Ascending aorta (tissue), 2 donors: Measurements from ENCODE around the gene CEP112. TPM values are rescaled to one million over a fixed set of nuclear protein-coding genes. Genes with fewer than 3 reads are reported as not detected.

Experiments
- DNase-seq, 2 donors: peaks; one replicate each; pipeline ENCODE4 v3.0.0-alpha.2; 2019; ENCODE audit warnings: low spot score in 2 of 2
- H3K27ac ChIP-seq, 2 donors: fragments of 200-600 bp; sonication (generic); one replicate each; pipeline ENCODE4 v1.5.1; 2016 to 2017; ENCODE audit warnings: mild to moderate bottlenecking in 1 of 2
- H3K27me3 ChIP-seq: fragments of 200-600 bp; sonication (generic); one replicate; pipeline ENCODE4 v1.5.1; 2017
- H3K36me3 ChIP-seq, 2 donors: fragments of 200-600 bp; sonication (generic); one replicate each; pipeline ENCODE4 v1.5.1; 2016
- H3K4me1 ChIP-seq, 2 donors: fragments of 200-600 bp; sonication (generic); one replicate each; pipeline ENCODE4 v1.5.1; 2016 to 2017; ENCODE audit warnings: mild to moderate bottlenecking in 1 of 2
- H3K4me3 ChIP-seq, 2 donors: fragments of 200-600 bp; sonication (generic); one replicate each; pipeline ENCODE4 v1.5.1; 2016 to 2017; ENCODE audit warnings: mild to moderate bottlenecking in 1 of 2
- H3K9me3 ChIP-seq, 2 donors: fragments of 200-600 bp; sonication (generic); one replicate each; pipeline ENCODE4 v1.5.1; 2016
- intact Hi-C: fragments of 100-400 bp; cut with DNase I; formaldehyde crosslinking; loops from one replicate; pipeline ENCODE4 v1.15.1; 2023
- total RNA-seq: library from RNA; depleted of rRNA; stranded (reverse); fragments of >200 nt; gene quantifications from one replicate; pipeline ENCODE4 v1.1.0, GENCODE V29; 2016
- TF ChIP-seq, protein P1 (sequence below), 3 experiments: fragments of 200-600 bp in 2 of 3; fragments of 450-650 bp in 1 of 3; sonication (generic) in 2 of 3; IDR thresholded peaks; one replicate each; pipeline ENCODE4 v1.5.1; 2016 to 2019; ENCODE audit warnings: antibody characterized with exemption in 3 of 3, mild to moderate bottlenecking in 1 of 3, moderate library complexity in 1 of 3

Gene CEP112
- total RNA-seq, 1 donor from 2014 or later: 11.4 TPM

DNA sequence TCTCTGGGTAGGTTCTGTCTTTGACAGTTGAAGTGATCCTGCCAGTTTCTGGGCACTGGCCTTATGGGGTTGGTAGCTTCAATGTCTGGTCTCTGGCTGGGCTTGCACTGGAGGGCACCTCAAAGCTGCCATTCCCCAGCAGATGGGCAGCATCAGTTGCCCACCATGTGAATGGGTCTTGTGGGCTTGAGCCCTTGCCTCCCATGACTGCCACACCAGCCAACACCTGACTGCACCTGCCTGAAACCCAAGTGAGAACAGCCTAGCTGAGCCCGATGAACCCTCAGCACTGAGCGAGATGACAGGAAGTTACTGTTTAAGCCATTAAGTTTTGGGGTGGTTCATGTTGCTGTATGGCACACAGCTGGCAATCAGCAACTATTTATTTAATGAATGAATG lies 561.4 kb downstream of the CEP112 start:
- no peaks in the 10 kb centered on the region for H3K36me3 ChIP-seq
- H3K27me3 ChIP-seq: no peaks in the 10 kb centered on the region
- TF ChIP-seq, protein P1, sequence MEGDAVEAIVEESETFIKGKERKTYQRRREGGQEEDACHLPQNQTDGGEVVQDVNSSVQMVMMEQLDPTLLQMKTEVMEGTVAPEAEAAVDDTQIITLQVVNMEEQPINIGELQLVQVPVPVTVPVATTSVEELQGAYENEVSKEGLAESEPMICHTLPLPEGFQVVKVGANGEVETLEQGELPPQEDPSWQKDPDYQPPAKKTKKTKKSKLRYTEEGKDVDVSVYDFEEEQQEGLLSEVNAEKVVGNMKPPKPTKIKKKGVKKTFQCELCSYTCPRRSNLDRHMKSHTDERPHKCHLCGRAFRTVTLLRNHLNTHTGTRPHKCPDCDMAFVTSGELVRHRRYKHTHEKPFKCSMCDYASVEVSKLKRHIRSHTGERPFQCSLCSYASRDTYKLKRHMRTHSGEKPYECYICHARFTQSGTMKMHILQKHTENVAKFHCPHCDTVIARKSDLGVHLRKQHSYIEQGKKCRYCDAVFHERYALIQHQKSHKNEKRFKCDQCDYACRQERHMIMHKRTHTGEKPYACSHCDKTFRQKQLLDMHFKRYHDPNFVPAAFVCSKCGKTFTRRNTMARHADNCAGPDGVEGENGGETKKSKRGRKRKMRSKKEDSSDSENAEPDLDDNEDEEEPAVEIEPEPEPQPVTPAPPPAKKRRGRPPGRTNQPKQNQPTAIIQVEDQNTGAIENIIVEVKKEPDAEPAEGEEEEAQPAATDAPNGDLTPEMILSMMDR (IDR thresholded peaks at IDR 0.05): no peak
- no peak overlapping the region for H3K4me3 ChIP-seq
- intact Hi-C loops: no loop called here
- peaks cover 0 to 2% of the 10 kb centered on the region in 2 donors for H3K4me1 ChIP-seq
- DNase-seq: no peak
- H3K9me3 ChIP-seq: no peaks in the 10 kb centered on the region
- H3K27ac ChIP-seq: no peak overlapping the region

DNA sequence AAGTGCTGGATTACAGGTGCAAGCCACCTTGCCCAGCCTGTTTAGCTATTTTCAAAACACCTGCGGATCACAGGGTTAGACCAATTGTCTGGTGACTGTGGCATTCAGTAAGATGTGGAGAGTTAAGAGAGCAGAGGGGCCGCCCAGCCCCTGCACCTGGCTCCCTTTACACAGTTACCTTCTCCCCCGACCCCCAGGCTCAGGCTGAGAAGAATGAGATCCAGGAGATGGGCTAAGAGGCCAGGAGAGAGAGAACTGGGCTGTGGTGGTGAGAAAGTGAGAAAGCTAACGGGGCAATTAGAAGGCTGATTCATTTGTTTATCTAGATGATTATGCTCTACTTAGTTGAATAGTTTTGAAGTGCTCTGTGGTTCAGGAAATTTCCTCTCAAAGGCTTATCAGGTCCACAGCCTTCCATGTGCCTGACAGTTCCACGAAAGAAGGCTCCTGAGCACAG lies 562.7 kb downstream of the CEP112 start:
- H3K4me3 ChIP-seq: no peak overlapping the region
- TF ChIP-seq, protein P1 (IDR thresholded peaks at IDR 0.05): no peak
- H3K27ac ChIP-seq: no peak overlapping the region
- intact Hi-C loops: no loop called here
- H3K9me3 ChIP-seq: no peaks in the 10 kb centered on the region
- peaks cover 0 to 2% of the 10 kb centered on the region in 2 donors for H3K4me1 ChIP-seq
- no peak for DNase-seq
- H3K36me3 ChIP-seq: no peaks in the 10 kb centered on the region
- no peaks in the 10 kb centered on the region for H3K27me3 ChIP-seq

DNA sequence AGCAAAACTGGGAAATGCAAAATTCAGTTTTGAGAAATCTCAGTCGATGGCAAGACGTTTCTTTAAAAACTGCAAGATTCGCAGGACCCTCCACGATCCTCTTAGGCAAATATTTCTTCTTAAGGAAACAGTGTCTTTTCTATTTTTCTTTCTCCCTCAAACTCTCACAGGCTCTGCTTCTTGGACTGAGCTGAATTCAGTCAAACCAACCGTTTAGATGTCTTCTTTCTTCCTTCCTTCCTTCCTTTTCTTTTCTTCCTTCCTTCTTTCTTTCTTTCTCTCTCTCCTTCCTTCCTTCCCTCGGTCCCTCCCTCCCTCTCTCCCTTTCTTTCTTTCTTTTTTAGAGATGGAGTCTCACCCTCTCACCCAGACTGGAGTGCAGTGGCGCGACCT lies 563.3 kb downstream of the CEP112 start:
- peak overlapping the region in 1 of 2 donors; percentile 5 for H3K27ac ChIP-seq
- TF ChIP-seq, protein P1 (IDR thresholded peaks at IDR 0.05): no peak
- no peaks in the 10 kb centered on the region for H3K27me3 ChIP-seq
- H3K4me1 ChIP-seq: peaks cover 0 to 2% of the 10 kb centered on the region in 2 donors
- peak overlapping the region in 1 of 2 donors; percentile 36 for H3K4me3 ChIP-seq
- intact Hi-C loops: no loop called here
- H3K9me3 ChIP-seq: no peaks in the 10 kb centered on the region
- no peaks in the 10 kb centered on the region for H3K36me3 ChIP-seq
- DNase-seq: no peak

DNA sequence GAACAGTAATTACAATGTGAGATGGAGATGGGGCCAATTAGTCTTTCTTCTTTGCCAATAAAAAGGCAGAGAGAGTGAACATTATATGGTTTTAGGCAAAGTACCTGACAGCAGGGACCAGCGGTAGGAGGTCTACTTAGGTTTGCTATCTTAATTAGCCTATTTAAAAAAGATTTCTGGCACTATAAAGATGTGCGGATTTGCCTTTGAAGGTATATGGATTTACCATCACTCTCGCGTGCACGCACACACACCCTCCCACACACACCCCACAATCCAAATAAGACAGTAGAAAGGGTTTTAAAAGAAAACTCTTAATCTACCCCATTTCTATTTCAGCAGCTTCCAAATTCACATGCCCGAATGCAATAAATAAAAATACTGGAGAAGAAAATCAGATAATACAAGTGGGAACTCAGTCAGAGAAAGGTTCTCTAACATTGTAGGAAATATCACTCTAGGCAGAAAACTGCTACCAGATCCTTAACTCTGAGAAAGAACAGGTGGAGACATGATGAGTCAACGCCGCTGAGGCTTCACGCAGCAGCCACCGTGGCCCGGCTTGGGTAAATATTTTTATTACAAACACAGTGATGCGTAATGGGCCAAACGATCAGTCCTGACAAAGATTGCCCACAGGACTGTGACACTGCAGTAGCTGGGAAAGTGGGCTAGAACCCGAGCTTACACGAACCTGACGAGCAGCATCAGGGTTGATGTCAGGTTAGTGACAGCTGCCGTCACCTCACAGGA lies 563.9 kb downstream of the CEP112 start:
- DNase-seq: peak in 1 of 2 donors; percentile 65
- intact Hi-C loops: no loop called here

DNA sequence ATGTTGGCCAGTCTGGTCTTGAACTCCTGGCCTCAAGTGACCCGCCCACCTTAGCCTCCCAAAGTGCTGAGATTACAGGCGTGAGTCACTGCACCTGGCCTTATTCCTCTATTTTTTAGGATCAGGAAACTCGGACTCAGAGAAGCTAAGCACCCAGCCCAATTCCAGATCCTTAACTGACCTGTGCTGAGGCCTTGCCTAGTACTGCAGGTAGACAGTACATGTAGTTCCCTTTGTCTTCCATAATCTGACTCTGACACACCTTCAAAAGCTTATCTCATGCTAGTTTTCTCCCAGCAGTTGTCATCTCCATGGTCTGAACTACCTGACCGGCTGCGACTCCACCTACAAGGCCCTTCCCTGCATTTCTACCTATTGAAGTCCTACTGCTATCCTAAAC lies 564.8 kb downstream of the CEP112 start:
- Histone ChIP-seq H3K9me3 (no peaks in the 10 kb centered on the region), H3K4me1 (peaks cover 0 to 5% of the 10 kb centered on the region in 2 donors), H3K27me3 (no peaks in the 10 kb centered on the region), H3K27ac (no peak overlapping the region), H3K4me3 (no peak overlapping the region), H3K36me3 (no peaks in the 10 kb centered on the region)
- TF ChIP-seq, protein P1 (IDR thresholded peaks at IDR 0.05): no peak
- intact Hi-C loops: no loop called here
- no peak for DNase-seq

More for the DNA sequence above, 563.9 kb downstream of the CEP112 start:
- Histone ChIP-seq H3K36me3 (no peaks in the 10 kb centered on the region), H3K27ac (peak overlapping the region in 1 of 2 donors; percentile 5), H3K4me1 (peaks cover 0 to 2% of the 10 kb centered on the region in 2 donors), H3K4me3 (peak overlapping the region in 1 of 2 donors; percentile 36), H3K9me3 (no peaks in the 10 kb centered on the region), H3K27me3 (no peaks in the 10 kb centered on the region)
- TF ChIP-seq, protein P1 (IDR thresholded peaks at IDR 0.05): no peak
